GM23248 (cell line): ENCODE measurements around the gene RADIL.

Source experiments
- EZH2 ChIP-seq: fragments of 200-600 bp; sonication (generic); IDR thresholded peaks from 2 replicates; pipeline ENCODE4 v1.6.1; 2018; ENCODE audit warnings: antibody characterized with exemption, mild to moderate bottlenecking; ENCODE audit not compliant: insufficient read depth, poor library complexity, severe bottlenecking
- EZH2phosphoT487 ChIP-seq: fragments of 200-600 bp; sonication (generic); IDR thresholded peaks from 2 replicates; pipeline ENCODE4 v1.6.1; 2018; ENCODE audit warnings: antibody characterized with exemption, moderate library complexity, mild to moderate bottlenecking, low read depth; ENCODE audit not compliant: insufficient read depth

DNA sequence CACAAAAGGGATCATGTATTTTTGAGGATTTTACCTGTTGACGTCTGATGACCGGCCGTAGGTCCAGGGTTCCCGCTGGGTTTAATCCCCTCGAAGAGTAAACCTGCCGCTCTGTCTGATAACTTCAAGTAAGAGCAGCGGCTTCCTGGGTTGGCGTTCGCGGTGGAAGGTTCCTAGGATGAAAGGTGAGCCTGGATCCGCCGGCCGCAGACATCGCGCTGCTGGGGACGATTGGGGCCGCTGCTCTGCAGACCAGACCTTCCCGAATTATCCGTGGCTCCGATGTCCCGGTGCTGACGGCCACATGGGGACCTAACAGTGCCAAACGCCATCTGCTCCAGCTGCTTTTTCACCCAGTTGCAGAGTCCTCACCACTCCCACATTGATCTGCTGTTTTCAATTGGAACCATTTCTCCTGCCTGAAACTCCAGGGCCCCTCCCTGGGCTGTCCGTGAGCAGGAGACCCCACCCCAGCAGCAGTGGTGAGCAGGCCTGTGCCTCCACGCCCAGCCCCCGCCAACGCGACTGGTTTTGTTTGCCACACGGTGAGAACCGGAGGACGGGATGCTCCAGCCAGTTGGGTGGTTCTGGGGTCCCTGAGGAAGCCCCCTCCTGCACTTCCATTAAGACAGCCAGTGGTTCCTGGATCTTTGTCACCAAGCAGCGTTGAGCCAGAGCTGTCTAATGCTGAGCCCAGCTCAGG lies 120.3 kb downstream of the RADIL start:
- TF ChIP-seq EZH2, result no peak
- TF ChIP-seq EZH2phosphoT487, result no peak
